Activated CD4-positive, alpha-beta T cell treated with anti-CD3 and anti-CD28 coated beads, Interleukin-2, amount 50 U/mL, for 16 hours (primary cell): Measurements from ENCODE around the gene LST1.

ENCODE experiments used
- DNase-seq: peaks from one replicate; pipeline ENCODE4 v3.0.0-alpha.2; 2020

LST1 gene

DNA sequence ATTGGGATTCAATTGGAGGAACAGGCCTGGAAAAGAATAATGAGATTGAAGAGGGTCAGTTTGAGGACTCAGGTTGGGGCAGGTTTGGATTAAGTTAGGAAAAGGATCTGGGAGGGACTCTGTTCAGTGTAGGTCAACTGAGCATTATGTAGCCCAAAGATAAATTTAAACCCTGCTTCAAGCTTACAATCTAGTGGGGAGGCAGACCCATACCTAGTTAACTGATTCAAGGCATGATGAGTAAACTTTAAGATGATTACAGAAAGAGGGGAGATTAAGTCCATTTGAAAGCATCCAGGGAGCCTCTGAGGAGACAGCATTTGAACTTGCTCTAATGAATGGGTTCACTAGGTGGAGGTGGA is 25.4 kb upstream of the LST1 start:
- no peak for DNase-seq

DNA sequence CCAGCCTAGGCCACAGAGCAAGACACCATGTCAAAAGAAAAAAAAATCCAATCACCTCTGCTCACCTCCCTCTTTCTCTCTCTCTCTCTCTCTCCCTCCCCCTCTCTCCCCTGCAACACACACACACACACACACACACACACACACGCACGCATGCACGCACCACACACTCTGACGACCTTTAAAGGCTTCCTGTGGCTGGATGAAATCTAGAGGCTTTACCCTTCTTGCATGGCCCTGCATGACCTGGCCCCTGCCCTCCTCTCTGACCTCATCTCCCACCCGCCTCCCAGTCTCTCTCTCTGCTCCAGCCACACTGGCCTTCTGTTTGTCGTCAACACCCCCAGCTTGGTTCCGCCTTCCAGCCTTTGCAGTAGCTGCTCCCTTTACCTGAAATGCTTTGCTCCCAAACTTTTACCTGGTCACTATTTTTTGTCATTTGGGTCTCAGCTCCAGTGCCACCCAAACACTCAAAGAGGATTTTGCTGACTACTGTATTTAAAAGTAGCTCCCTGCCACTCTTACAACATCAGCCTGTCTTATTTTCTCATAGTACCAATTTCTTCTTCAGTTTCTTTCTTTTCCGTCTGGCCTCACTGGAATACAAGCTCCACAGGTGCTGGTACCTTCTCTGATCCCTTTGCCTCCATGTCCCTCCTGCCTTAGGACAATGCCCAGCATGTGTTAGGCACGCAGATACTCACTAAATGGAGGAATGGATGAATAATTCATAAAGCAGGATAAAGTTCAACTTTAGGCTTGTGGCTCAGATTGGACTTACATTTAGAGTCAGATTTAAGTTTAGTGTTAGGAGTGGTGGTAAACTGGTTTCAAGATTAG is 18.3 kb upstream of the LST1 start:
- DNase-seq: peak; percentile 50

DNA sequence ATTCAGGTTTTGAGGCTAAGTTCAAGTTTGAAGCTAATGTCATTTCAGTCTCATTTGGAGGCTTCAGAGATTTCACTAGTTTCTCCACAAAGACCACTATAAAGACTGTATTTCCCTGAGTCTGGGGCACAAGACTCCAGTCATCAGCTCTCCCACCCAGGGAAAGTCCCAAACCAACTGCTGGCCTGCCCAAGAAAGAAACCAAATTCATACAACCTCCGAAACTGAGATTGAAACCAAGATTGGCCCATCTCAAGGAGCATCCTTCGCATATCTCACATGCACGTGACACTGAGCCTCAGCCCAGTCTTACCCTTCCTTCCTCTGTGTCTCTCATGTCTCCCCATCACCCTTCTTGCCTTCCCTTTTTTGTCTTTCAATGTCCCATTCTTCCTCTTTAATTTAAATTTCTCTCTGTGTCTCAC is 17.5 kb upstream of the LST1 start:
- DNase-seq: peak; percentile 95

DNA sequence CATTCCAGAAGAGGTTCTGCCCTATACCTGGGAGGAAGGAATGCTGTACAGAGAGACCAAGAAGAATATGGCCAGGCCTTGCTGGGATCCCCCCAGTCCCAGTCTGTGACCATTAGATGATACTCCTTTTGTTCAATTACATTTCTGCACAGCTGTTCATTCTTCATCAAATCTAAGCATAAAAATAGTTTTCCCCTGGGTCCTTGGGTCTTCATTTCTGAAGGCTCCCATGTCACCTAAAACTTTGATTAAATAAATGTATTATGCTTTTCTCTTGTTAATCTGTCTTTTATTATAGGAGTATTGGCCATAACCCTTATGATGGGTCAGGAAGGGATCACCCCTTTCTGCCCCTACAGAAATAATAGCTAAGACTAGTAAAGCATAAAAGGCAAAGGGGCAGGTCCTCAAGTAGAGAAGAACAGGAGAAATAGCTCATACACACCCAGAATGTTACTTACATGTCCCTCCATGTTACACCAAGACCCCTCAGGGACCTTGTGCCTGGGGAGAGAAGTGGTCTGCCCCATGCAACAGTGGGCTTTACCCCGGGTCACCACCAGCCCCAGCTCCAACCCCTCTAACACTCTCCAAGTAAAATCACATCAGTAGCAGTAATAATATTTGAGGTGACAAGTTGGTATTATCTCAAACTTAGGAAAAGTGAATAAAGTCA is 16.1 kb upstream of the LST1 start:
- DNase-seq: no peak

DNA sequence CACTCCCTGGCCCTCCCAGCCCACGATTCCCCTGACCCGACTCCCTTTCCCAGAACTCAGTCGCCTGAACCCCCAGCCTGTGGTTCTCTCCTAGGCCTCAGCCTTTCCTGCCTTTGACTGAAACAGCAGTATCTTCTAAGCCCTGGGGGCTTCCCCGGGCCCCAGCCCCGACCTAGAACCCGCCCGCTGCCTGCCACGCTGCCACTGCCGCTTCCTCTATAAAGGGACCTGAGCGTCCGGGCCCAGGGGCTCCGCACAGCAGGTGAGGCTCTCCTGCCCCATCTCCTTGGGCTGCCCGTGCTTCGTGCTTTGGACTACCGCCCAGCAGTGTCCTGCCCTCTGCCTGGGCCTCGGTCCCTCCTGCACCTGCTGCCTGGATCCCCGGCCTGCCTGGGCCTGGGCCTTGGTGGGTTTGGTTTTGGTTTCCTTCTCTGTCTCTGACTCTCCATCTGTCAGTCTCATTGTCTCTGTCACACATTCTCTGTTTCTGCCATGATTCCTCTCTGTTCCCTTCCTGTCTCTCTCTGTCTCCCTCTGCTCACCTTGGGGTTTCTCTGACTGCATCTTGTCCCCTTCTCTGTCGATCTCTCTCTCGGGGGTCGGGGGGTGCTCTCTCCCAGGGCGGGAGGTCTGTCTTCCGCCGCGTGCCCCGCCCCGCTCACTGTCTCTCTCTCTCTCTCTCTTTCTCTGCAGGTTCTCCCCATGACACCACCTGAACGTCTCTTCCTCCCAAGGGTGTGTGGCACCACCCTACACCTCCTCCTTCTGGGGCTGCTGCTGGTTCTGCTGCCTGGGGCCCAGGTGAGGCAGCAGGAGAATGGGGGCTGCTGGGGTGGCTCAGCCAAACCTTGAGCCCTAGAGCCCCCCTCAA is 13.8 kb upstream of the LST1 start, which contains the start of gene LTA:
Gene LTA (plus strand): TSS at position 249 of the 871 bp plus-strand sequence. CDS start 454 bp downstream, at position 703.
- peak; percentile 87 for DNase-seq

DNA sequence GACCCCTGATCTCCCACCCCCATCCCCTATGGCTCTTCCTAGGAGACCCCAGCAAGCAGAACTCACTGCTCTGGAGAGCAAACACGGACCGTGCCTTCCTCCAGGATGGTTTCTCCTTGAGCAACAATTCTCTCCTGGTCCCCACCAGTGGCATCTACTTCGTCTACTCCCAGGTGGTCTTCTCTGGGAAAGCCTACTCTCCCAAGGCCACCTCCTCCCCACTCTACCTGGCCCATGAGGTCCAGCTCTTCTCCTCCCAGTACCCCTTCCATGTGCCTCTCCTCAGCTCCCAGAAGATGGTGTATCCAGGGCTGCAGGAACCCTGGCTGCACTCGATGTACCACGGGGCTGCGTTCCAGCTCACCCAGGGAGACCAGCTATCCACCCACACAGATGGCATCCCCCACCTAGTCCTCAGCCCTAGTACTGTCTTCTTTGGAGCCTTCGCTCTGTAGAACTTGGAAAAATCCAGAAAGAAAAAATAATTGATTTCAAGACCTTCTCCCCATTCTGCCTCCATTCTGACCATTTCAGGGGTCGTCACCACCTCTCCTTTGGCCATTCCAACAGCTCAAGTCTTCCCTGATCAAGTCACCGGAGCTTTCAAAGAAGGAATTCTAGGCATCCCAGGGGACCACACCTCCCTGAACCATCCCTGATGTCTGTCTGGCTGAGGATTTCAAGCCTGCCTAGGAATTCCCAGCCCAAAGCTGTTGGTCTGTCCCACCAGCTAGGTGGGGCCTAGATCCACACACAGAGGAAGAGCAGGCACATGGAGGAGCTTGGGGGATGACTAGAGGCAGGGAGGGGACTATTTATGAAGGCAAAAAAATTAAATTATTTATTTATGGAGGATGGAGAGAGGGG is 12.6 kb upstream of the LST1 start:
- no peak for DNase-seq

DNA sequence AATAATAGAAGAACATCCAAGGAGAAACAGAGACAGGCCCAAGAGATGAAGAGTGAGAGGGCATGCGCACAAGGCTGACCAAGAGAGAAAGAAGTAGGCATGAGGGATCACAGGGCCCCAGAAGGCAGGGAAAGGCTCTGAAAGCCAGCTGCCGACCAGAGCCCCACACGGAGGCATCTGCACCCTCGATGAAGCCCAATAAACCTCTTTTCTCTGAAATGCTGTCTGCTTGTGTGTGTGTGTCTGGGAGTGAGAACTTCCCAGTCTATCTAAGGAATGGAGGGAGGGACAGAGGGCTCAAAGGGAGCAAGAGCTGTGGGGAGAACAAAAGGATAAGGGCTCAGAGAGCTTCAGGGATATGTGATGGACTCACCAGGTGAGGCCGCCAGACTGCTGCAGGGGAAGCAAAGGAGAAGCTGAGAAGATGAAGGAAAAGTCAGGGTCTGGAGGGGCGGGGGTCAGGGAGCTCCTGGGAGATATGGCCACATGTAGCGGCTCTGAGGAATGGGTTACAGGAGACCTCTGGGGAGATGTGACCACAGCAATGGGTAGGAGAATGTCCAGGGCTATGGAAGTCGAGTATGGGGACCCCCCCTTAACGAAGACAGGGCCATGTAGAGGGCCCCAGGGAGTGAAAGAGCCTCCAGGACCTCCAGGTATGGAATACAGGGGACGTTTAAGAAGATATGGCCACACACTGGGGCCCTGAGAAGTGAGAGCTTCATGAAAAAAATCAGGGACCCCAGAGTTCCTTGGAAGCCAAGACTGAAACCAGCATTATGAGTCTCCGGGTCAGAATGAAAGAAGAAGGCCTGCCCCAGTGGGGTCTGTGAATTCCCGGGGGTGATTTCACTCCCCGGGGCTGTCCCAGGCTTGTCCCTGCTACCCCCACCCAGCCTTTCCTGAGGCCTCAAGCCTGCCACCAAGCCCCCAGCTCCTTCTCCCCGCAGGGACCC is 11.7 kb upstream of the LST1 start:
- DNase-seq: peak; percentile 59

DNA sequence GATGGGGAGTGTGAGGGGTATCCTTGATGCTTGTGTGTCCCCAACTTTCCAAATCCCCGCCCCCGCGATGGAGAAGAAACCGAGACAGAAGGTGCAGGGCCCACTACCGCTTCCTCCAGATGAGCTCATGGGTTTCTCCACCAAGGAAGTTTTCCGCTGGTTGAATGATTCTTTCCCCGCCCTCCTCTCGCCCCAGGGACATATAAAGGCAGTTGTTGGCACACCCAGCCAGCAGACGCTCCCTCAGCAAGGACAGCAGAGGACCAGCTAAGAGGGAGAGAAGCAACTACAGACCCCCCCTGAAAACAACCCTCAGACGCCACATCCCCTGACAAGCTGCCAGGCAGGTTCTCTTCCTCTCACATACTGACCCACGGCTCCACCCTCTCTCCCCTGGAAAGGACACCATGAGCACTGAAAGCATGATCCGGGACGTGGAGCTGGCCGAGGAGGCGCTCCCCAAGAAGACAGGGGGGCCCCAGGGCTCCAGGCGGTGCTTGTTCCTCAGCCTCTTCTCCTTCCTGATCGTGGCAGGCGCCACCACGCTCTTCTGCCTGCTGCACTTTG is 10.7 kb upstream of the LST1 start, which contains the start of gene TNF:
Gene TNF (plus strand): TSS at position 231 of the 567 bp plus-strand sequence. CDS start 177 bp downstream, at position 408.
- peak; percentile 96 for DNase-seq

DNA sequence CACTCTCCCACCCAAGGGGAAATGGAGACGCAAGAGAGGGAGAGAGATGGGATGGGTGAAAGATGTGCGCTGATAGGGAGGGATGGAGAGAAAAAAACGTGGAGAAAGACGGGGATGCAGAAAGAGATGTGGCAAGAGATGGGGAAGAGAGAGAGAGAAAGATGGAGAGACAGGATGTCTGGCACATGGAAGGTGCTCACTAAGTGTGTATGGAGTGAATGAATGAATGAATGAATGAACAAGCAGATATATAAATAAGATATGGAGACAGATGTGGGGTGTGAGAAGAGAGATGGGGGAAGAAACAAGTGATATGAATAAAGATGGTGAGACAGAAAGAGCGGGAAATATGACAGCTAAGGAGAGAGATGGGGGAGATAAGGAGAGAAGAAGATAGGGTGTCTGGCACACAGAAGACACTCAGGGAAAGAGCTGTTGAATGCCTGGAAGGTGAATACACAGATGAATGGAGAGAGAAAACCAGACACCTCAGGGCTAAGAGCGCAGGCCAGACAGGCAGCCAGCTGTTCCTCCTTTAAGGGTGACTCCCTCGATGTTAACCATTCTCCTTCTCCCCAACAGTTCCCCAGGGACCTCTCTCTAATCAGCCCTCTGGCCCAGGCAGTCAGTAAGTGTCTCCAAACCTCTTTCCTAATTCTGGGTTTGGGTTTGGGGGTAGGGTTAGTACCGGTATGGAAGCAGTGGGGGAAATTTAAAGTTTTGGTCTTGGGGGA is 10.0 kb upstream of the LST1 start:
- no peak for DNase-seq

DNA sequence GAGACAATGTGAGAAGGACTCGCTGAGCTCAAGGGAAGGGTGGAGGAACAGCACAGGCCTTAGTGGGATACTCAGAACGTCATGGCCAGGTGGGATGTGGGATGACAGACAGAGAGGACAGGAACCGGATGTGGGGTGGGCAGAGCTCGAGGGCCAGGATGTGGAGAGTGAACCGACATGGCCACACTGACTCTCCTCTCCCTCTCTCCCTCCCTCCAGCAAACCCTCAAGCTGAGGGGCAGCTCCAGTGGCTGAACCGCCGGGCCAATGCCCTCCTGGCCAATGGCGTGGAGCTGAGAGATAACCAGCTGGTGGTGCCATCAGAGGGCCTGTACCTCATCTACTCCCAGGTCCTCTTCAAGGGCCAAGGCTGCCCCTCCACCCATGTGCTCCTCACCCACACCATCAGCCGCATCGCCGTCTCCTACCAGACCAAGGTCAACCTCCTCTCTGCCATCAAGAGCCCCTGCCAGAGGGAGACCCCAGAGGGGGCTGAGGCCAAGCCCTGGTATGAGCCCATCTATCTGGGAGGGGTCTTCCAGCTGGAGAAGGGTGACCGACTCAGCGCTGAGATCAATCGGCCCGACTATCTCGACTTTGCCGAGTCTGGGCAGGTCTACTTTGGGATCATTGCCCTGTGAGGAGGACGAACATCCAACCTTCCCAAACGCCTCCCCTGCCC is 9.0 kb upstream of the LST1 start:
- DNase-seq: peak; percentile 81

DNA sequence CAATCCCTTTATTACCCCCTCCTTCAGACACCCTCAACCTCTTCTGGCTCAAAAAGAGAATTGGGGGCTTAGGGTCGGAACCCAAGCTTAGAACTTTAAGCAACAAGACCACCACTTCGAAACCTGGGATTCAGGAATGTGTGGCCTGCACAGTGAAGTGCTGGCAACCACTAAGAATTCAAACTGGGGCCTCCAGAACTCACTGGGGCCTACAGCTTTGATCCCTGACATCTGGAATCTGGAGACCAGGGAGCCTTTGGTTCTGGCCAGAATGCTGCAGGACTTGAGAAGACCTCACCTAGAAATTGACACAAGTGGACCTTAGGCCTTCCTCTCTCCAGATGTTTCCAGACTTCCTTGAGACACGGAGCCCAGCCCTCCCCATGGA is 8.5 kb upstream of the LST1 start:
- no peak for DNase-seq

DNA sequence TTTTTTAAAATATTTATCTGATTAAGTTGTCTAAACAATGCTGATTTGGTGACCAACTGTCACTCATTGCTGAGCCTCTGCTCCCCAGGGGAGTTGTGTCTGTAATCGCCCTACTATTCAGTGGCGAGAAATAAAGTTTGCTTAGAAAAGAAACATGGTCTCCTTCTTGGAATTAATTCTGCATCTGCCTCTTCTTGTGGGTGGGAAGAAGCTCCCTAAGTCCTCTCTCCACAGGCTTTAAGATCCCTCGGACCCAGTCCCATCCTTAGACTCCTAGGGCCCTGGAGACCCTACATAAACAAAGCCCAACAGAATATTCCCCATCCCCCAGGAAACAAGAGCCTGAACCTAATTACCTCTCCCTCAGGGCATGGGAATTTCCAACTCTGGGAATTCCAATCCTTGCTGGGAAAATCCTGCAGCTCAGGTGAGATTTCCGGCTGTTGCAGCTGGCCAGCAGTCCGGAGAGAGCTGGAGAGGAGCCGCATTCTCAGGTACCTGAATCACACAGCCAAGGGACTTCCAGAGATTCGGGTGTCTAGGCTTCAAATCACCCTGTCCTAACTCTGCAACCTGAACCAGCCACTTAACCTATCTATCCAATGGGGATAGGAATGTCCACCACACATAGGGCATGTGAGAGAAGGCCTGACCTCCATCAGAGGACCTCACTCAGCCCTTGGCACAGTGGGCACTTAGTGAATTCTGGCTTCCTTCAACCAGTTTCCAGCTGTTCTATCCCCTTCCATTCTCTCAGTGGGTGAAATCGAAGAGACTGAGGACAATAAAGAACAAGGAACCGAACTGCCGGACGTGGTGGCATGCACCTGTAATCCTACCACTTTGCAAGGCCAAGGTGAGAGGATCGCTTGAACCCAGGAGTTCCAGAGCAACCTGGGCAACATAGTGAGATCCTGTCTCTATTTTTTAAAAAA is 7.6 kb upstream of the LST1 start:
- DNase-seq: no peak

DNA sequence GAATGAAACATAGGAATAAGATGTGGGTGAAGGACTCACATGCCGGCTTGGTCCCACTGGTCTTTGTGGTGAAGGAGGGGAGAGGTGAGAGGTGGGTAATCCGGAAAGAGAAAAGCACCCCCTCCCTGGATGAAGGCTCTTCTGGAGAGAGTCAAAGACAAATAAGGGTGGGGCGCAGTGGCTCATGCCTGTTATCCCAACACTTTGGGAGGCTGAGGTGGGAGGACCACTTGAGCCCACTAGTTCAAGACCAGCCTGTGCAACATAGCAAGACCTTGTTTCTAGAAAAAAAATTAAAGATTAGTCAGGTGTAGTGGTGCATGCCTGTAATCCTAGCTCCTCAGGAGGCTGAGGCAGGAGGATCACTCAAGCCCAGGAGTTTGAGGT is 7.0 kb upstream of the LST1 start:
- DNase-seq: no peak

DNA sequence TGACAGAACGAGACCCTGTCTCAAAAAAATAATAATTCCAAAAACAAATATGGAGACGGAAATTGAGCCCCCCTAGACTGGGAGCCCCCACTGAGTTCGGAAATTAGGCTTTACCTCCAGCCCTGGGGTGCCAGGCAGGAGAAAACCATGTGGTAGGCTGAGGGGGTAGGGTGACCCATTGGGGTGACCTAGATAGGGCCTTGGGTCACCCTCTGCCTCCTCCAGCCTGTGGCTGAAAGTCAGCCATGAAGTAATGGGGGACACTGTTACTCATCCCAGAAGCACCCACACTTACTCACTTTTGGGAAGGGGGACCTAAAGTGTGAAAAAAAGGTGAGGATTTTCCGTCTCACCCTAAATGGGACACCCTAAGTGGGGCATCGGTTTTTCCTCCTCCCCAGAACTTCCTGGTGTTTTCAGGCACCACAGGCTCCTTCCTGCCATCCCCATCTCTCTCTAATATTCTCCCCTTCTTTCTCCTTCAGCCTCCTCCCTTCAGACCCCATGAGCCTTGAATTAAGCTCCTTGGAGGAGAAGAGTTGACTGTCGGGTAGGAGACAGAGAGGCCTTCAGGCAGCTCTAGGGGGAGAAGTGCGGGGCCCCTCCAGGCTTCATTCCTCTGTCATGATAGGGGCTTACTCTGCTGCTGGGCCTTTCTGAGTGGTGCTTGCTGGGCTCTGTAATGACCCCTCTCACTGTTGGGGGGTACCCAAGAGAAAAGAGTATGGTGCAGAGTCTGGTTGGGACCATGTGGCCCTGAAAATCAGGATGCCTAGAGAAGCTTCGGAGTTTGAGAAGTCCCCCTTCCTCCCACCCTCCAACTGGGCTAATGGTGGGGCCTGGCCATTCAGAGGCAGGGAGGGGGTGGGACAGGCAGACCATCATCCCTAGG is 6.3 kb upstream of the LST1 start:
- DNase-seq: peak; percentile 53

DNA sequence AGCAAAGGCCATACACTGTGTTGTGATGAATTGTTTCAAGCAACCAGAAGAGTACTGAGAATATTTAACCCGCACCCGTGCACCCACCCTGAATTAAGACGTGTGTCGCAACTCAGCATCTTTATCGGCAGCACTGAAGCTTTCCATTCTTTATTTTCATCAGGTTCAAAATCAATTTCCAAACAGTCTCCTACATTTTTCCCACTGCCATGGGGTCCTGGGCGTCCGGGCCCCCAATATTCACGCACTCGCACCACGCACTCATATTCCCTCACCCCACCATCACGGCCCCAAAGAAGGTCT is 5.7 kb upstream of the LST1 start:
- no peak for DNase-seq

DNA sequence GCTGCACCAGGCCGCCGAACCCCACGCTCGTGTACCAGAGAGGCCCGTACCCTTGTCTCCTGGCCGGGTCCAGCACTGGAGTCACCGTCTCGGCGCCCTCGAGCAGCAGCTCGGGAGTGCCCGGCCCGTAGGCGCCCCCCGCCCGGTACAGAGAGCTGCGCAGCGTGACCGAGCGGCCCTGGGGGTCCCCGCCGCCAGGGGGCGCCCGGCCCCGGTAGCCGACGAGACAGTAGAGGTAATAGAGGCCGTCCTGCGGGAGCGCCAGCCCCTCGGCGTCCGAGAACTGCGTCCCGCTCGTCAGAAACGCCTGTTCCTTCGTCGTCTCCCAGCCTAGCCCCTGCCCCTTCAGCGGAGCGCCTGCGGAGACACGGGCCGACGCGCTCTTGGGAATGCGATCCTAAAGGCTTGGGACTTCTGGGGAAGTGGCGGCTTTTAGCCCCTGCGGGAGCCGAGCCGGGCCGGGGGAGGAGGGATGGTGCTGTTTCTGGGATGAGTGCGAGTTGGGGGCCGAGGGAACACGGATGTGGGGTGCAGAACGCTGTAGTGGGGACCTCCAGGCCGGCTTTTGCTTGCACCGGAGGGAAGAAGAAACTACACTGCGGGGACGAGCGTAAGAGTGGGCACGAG is 5.2 kb upstream of the LST1 start:
- peak; percentile 92 for DNase-seq
